Measurements from ENCODE around the gene CPLX1.
A peak's percentile ranks its signal among the peaks of the same experiment; 100 is the strongest.
"Not testable (repeated sequence)": the region's sequence is repeated elsewhere in the genome, so short reads cannot be mapped to it uniquely, and the experiment has no call there.

The CPLX1 gene

DNA sequence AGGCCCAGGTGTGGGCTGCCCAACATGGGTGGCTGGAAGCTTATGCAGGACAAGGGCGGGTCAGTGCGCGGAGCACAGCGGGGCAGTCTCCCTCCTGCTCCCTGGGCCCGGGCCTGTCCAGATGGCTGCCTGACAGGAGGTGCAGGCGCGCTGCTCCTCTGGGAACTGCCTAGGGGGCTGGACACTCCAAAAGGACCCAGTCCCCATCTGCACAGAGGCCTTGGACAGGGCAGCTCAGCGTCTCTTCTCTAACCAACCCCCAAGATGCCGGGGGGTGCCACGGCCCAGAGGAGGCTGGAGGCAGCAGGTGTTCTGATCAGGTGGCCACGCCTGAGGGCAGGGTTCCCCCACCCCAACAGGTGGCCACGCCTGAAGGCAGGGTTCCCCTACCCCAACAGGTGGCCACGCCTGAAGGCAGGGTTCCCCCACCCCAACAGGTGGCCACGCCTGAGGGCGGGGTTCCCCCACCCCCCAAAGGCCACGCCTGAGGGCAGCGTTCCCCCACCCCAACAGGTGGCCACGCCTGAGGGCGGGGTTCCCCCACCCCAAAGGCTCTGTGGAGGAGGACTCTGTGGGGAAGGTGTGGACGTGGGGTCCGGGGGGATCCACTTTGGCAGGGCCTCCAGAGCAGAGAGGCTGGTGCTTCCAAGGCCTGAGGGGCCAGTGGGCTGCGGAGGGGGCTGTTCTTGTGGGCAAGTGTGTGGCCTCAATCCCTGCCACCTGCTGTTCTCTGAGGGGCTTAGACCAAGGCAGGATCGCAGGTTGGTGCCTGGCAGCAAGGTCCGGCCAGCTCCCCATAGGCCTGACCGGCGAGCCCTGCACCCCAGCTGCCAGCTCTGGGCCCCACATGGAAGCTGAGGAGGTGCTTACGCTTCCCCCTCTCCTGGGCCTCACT is 36.1 kb downstream of the CPLX1 start:
- no peak for DNase-seq

DNA sequence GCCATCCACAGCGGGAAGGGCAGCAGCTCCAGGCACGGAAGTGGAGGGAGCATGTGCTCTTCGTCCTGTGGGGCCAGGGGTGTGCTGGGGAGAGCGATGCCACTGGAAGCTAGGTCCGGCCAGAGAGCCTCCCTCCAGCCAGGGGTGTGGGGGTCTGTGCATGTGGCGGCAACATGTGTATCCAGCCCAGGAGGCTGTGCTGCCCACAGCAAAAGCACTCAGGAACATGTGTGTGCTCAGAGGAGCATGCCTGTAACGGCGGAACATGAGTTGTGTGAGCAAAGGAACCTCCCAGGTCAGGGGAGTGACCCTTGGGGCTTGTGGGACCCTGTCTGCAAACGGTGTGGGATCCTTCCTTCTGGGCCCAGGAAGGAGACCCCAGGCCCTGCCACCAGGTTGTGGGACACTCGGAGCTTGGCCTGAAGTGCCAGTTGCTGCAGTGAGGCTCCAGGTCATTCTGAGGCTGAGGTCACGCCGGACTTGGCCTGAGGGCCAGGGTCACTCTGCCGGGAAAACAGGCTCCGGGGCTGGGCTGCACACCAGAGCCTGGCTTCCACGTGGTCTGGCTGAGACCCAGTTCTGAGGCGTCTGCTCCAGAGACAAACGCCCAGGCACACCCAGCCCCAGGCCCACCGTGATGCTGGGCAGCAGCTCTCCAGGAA is 37.2 kb downstream of the CPLX1 start:
- DNase-seq, result no peak

DNA sequence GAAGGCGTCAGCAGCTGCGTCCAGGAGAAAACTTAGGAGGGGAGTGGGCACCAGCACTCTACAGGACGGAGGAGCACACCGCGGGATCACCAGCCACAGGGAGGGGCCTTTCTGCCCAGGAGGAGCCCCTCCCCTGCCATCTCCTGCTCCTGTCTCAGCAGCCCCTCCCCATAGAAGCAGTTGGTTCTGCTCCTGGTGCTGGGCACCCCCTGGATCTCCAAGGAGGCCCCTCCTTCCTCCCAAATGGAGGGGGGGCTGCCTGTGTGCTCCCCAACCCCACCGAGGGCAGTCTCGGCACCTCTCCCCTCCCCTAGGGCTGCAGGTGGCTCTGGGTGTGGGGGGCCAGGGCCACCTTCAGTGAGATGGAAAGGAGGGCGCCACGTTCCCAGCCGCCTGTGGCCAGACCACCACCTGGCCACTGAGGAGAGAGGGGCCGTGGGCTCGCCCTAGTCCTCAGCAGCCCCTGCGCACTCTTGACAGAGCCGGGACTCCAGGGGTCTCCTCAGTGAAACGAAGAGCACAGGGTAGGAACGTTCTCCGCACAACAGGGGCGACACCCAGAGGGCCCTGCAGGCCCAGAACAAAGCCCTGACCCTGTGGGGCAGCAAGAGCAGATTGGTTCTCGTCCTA is 37.8 kb downstream of the CPLX1 start:
- DNase-seq, result no peak

DNA sequence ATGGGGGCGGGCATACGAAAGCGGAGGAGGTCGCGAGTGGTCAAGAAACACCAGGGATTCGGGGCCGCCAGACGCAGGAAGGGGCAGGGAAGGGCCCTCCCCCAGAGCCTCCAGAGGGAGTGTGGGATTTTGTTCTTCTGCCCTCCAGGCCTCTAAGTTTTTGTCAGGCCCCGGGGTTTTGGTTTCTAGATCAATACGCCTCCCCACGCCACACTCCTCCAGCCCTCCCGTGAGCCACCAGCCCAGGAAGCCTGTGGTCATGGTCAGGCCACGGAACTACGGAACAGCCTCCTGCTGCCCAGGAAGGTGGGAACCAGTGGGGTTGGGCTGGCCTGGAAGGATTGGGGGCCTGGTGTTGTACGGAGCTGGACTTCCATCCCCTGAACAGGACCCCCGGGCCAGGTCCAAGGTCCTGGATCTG is 38.4 kb downstream of the CPLX1 start:
- peak; percentile 6 for DNase-seq

DNA sequence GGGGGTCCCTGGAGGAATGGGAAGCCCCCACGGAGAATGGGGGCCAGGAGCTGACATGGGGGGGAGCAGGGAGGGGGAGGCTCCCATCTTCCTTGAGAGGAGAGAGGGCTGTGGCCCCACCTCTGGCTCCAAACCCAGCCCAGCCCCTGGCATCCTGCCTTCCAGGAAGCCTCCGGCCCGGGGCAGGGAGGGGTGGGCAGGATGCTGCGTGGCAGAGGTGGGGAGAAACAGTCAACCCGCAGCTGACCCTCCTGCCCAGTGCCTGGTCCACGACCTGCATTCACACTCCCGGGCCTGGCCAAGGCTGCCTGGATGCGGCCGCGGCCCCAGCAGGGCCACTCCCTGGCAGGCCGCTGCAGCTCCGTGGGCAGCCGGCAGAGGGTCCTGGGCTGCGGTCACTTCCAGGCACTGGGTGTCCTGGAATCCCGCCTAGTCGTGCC is 39.0 kb downstream of the CPLX1 start:
- DNase-seq, result no peak

DNA sequence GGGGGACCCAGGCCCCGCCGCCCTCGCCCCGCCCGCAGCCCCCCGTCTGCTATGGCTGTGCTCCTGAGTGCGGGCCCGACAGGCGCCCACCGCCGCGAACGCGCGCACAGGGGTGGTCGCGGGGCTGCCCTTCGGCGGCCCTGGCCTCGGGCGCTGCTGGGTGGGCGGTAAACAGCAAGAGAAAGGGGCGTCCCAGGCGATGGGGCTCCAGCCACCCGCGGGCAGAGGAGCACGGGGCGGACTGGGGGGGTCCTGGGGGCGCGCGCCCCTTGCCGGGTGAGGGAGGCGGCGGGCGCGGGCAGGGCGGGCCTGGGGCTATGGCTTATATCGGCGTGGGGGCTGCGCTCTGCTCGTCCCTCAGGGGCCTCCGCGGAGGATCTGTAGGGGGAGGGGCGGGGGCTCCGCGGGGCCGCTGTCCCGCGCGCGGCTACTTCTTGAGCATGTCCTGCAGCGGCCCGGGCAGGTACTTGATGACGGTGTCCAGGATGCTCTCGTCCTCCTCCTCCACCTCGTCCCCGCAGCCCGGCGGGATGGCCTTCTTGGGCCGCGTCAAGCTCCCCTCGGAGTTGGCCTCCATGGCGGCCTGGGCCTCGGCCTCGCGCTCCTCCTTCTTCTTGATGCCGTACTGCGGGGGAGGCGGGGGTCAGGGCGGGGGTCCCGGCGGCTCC is 39.7 kb downstream of the CPLX1 start:
- DNase-seq, result no peak

DNA sequence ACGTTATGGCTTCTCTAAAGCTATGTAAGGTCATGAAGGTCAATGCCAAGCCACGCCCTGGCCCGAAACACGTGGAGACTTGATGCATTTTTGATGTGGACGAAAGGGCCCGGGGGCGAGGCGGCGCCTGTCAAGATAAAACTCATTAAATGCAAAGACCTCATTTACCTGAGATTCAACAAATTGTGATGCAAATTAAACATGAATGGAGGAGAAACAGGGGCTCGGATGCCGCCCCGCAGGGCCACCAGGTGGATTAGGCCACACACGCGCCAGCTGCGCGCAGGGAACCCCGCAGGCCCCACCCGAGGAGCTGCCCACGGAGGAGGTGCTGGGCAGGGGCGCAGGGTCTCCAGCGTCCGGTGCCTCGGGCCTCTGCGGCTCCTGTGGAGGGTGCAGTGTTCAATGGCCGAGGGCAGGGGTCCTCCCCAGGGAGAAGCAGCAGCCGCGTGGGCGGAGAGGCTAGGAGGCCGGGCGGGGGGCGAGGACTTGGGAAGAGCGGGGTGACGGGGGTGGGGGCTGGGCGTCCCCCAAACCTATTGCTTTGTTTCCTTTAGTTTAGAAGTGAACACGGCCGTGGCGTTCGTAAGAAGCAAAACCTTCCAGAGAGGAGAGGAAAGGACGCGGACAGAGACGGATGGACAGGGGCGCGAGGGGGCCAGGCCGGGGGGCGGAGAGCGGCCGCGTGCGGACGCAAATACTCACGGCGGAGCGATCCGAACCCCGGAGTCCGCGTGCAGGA is 40.4 kb downstream of the CPLX1 start:
- no peak for DNase-seq

DNA sequence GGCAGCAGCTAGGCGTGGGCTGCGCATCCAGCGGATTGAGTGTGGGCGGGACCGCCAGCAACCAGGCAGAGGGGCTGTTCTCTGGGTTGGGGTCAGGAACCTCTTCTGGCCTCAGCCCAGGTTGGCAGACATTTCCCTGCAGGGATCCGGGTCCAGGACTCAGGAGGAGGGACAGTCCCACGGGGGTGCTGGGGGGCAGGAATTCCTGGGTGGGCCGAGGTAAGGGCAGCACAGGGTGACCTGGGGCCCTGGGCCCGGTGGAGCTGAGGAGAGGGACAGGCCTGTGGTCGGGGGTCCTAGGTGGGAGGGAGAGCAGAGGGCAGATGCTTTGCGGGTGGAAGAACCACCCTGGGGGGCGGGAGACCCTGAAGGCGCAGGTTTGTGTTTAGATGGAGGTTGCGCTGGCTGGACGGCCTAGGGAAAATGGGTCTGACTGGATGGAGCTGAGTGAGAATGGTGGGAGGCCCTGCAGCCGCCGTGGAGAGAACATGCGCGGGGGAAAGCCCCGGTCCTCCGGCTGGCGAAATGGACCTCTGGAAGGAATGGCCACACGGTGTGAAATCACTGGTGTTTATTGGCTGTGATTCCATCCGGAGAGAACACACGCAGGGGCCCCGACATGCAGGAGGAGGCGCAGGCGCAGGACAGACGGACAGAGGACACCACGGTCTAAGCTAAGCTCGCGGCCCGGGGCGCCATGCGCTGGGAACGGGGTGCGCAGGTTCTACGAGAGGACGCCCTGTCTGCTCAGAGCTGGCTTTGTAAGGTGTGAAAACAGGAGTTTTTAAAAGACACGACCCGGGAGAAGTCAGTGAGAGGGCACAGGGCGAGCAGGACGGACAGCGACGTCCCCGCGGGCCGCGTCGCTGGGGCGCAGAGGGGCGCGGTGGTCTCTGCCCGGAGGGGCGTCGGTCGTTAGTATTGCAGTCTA is 41.3 kb downstream of the CPLX1 start:
- no peak for DNase-seq

DNA sequence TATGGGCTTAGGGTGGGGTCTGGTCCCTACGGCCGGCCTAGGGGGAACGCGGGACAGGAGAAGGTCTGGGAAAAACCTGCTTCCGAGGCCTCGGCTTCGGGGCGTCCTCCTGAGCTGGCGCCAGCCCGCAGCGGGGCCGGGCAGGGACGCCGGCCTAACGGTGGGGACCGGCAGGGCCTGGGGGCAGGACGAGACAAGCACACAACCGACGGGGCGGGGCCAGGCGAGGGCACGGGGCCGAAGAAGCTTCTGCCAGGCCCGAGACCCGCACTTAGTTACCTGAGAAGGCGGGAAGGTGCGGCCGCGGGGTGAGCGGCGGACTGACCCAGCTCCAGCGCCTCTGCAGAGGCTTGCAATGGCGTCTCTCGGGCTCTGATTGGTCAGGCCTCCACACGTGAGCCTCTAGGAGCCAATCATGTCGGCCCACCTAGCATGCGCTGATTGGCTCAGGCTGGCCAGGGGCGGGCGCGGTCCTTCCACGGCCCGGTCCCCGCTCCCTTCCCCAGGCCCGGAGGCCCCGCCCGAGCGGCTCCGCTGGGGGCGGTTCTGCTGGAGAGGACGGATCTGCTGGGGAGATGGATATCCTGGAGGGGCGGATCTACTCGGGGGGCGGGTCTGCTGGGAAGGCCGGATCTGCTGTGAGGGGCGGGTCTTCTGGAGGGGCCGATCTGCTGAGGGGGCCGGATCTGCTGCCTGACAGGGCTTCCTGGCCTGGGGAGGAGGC is 44.3 kb downstream of the CPLX1 start:
- peak; percentile 99 for DNase-seq

DNA sequence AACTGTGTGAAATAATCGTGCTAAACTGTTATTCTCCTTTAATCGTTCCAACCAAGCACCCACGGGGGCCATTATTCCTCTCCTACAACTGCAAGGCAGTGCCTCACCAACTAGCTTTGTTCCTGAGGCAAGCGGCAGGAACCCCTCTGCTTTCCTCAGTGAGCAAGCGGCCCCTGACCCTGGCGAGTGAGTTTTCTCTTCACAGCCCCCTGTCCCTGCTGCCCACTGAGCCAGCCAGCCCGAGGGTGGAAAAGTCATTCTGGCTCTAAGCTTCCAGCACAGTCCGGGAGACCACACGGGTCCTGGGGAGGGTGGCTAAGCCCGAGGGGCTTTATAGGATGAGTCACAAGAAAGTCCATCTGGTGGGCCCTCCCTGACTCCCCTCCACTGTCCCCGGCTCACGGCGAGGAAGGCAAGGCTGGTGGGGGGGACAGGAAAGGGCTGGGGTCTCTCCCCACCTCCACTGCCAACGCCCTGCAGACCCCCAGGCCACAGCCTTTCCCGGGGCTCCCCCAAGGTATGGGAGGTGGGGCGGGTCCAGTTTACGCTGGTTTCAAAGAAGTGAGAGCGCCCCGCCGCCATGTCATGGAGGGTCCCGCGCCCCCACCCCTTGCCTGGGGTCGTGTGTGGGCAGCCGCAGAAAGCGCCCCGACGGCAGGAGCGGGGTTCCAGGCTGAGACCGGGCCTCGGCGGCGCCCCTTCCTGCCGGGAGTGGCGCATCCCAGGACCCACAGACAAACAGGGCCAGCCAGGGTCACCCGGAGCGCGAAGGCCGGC is 45.0 kb downstream of the CPLX1 start:
- DNase-seq, result no peak

DNA sequence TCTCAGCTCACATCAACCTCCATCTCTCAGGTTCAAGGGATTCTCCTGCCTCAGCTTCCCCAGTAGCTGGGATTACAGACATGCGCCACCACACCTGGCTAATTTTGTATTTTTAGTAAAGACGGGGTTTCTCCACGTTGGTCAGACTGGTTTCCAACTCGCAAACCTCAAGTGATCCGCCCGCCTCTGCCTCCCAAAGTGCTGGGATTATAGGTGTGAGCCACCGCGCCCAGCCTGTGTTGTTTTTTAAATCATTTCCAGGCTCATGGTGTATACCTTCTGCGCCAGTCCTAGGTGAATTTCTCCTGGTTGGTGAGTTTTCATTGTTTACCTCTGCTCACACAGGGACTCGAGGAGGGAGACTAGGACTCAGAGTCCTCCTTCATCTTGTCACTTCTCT is 45.7 kb downstream of the CPLX1 start:
- not testable (repeated sequence) for DNase-seq

DNA sequence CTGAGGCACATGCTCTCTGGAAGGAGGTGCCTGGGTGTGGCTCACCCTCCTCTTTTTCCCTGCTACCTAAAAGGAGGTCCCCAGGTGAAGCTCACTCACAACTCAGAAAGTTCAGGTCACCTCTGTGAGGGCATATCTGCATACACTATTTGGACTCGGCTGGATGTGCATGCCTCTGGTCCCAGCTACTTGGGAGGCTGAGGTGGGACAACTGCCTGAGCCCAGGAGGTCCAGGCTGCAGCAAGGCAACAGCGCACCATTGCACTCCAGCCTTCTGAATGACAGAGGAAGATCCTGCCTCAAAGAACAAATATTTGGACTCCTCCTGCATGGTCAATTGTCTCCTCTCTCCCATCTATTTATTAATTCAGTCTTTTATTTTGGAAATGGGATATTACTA is 46.4 kb downstream of the CPLX1 start:
- no peak for DNase-seq

DNA sequence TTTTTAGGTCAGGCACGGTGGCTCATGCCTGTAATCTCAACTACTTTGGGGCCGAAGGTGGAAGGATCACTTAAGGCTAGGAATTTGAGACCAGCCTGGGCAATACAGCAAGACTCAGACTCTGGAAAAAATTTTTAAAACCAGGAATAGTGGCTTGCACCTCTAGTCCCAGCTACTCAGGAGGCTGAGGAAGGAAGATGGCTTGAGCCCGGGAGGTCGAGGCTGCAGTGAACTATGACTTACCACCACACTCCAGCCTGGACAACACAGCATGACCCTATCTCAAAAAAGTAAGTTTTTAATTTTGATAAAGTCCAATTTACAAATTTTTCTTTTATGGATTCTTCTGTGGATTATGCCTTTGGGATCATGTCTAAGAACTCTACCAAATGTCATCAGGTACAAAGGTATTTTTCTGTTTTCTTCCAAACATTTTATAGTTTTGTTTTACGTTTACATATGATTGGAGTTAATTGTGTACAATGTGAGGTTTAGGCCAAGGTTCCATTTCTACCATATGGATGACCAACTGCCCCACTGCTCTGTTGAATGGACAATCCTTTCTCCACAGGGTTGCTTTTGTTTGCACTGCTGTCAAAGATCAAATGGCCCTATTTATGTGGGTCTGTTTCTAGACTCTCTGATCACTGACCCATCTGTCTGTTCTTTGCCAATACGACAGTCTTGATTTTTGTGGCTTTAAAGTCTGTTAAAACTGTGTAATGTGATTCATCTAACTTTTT is 48.2 kb downstream of the CPLX1 start:
- DNase-seq, result no peak

DNA sequence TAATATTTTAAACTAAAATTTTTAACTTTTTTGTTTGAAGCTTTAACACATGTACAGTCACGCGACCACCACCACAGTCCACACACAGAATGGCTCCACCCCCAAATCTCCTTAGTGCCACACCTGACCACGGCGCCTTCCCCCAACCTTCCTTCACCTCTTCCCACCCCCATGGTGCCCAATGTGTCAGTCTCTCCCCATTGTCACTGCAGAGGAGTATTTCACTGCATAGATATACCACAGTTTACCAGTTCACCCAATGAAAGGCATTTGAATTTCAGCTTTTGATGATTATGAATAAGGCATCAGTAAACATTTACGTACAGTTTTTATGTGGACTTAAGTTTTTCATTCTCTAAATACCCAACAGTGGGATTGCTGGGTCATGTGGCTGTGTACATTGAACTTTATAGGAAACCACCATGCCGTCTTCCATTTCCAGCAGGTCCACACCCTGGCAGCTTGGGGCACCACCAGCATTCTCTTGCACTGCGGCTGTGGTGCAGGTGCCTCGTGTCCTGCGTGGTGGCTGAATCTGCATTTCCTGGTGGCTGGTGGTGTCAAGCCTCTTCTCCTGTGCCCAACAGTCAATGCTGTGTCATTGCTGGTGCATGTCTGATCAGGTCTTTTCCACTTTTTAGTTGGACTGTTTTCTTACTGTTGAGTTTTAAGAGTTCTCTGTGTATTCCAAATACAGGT is 49.0 kb downstream of the CPLX1 start:
- no peak for DNase-seq

DNA sequence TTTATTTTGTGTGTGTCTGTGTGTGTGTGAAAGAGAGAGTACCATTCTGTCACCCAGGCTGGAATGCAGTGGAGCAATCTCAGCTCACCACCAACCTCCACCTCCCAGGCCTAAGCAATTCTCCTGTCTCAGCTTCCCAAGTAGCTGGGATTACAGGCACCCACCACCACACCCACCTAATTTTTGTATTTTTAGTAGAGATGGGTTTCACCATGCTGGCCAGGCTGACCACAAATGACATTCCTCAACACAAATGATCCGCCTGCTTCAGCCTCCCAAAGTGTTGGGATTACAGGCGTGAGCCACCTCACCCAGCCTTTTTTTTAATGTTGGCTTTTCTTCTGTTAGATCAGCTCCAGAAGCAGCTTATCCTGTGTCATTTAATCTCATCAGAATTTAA is 50.4 kb downstream of the CPLX1 start:
- not testable (repeated sequence) for DNase-seq

DNA sequence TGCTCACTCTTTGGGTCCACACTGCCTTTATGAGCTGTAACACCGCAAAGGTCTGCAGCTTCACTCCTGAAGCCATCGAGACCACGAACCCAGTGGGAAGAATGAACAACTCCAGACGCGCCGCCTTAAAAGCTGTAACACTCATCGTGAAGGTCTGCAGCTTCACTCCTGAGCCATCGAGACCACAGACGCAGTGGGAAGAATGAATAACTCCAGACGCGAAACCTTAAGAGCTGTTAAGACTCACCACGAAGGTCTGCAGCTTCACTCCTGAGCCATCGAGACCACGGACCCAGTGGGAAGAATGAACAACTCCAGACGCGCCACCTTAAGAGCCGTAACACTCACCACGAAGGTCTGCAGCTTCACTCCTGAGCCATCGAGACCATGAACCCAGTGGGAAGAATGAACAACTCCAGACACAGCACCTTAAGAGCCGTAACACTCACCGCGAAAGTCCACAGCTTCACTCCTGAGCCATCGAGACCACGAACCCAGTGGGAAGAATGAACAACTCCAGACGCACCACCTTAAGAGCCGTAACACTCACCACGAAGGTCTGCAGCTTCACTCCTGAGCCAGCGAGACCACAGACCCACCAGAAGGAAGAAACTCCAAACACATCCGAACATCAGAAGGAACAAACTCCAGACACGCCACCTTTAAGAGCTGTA is 51.4 kb downstream of the CPLX1 start:
- not testable (repeated sequence) for DNase-seq

DNA sequence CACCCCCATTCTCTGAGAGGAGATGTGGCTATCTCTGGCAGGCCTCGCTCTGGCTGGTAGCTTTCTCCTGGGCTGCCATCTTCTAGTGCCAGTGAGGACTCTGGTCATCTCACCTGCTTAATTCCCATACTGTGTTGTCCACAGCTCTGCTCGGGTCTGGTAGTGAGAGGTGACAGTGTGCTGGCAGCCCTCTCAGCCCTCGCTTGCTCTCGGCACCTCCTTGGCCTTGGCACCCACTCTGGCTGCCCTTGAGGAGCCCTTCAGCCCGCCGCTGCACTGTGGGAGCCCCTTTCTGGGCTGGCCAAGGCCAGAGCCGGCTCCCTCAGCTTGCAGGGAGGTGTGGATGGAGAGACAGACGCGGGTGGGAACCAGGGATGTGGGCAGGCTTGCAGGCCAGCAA is 52.7 kb downstream of the CPLX1 start:
- no peak for DNase-seq

DNA sequence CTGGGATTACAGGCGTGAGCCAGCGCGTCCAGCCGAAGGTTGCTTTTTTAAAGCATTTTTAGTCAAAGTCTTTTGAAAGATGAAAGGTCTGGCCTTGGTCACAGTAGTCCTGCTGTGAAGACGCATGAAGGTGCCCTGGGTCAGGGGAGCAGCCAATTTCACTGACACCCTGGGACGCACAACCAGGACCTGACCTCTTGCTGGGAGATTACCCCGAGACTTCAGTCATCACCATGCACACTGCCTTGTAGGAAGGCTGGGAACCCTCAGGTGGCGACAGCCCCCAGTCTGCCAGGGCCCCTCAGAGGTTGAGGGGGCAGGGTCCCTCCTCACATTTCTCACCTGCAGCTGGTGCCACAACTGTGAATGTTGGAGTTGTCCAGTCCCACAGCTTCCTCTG is 53.2 kb downstream of the CPLX1 start:
- DNase-seq, result no peak
